Raji (cell line): ENCODE results near the gene HOXC11.

Experiments
- POLR2A ChIP-seq: IDR thresholded peaks from 2 replicates; pipeline ENCODE4 v1.6.1; 2011; ENCODE audit warnings: low read depth, low read length, control low read depth; ENCODE audit not compliant: insufficient read depth

The HOXC11 gene

DNA sequence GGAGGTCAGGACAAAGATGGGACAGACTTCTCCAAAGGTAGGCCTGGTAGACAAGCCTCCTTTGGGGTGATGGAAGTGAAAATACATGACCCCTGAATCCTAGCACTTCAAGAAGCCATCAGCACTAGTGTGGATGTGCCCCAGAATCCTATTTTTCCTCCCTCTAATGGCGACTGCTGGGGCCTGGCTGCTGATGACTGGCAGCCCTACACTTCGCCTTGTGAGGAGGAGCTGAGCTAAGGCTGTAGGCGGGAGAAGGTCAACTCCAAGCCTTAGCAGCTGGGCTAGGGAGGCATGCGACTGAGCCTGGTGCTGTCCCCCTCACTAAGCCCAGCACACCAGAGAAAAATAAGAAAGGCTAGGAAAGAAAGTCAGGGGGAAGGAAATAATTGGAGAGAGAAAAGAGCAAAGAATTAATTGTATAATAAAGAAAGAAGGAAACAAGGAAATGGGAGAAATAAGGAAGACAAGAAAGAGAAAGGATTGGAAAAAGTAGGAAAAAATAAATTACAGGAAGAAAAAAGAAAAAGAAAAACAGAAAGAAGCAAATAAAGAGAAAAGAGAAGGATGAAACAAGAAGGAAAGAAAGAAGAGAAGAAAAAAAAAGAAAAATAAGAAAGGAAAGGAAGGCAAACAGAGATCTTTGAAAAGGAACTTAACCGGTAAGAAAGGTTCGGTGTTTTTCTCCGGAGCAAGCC is 7.3 kb downstream of the HOXC11 start:
- no peak for TF ChIP-seq POLR2A

DNA sequence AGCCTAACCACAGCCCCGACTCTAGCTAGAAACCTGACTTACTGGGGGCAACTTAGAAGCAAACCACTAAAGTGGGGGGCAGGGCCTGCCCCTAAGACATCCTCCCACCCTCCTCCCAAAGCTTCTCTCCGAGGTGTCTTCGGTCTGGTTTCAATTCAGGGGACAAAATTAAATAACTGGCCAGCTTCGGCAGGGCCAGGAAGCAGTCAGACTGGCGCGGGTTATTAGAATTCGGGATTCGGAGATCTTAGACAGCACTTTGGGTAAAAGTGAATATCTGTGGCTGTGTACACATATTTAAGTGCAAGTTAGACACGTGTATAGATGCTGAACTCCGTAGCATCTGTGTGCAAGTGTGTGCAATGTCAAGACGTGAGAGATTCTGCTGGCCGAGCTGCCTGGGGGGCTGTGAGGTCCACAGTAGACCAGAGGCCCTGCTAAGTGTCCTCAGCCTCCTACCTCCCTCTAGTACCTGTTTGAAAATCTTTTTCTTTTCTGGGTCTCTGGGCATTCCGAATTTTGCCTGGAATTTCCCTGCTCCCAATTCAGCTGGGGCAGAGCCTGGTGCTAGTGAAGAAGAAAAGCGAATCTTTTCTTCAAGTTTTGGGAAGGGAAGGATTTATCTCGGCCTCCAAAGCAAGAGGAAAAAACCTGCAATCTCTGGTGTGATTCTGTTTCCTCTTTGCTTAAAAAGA is 8.0 kb downstream of the HOXC11 start:
- TF ChIP-seq POLR2A: no peak

DNA sequence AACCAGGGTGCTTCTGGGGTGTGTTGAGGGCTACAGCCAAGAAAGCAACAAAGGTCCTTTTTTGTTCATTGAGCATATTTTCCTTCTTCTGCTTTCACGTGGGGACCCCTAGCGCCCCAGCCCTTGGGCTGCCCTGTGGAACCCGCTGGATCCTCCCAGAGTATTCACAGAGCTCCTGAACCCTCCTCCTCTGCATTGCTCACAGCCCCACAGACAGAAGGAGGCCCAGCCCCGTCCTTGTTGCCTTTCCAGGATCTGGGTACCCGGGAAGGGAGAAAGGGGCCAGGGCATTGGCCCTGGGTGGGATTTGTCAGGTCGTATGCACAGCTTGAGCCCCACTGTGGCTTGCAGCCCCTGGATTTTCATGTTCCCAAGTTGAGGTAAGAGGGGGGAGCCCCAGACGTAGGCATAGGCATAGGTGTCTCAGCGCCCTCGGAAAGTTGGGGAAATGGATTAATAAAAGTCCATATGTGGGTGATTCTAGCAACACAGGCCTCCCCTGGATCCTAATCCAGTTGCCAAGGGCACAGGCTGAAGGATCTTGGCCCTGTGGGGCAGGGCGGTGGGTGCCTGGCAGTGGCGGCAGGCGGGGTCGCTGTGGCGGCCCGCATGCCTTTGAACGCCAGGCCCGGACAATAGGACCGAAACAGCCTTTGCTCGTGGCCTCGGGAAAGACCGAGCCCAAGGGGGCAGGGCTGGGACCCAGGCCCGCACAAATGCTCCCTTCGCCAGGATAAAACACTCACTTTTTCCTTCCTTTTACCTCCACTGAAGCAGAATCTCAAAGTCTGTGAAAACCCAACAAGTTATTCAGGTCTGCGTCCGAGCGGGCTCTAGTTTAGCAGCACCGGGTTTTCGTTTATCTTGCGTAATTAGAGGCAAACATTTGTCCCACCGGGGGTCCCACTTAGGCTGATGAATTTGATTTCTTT is 9.0 kb downstream of the HOXC11 start:
- no peak for TF ChIP-seq POLR2A

DNA sequence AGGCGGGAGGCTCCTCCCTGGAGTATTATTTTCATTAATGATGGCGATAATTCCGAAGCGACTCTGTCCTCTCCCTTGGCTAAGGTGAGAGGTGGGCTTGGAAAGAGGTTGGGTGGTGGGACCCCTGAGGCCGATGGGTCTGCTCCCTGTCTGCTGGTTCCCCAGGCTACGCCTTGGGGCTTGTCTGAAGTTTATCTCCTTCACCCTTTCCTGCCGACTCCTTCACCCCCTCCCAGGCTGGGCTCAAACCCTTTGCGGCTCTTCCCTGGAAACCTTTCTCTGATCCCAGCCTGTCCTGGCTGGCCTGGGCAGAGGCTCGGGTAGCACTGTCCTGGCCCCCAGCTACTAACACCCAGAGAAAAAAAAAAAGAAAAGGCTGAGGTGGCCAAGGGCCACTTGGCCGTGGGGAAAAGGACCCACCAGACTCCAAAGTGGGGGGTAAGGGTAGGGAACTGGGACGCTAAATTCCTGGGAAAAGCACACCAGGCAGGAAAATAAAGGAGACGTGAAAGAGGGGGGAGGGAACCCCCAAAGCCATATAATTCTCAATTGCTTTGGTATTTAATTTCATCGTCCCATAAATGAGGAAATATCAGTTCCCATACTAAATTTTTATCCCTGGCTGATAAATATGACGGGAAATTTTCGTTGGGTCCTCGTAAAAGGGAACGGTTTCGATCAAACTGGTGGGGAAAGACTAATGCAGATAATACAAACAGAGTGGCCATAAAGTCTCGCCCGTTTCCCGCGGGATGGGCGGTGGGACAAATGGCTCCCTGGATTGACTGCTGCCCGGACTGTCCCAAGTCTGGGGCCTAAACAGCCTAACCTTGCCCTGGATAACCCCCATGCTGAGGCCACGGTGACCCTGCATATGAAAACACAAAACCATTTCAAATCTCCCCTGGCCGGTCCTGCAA is 10.0 kb downstream of the HOXC11 start:
- no peak for TF ChIP-seq POLR2A

DNA sequence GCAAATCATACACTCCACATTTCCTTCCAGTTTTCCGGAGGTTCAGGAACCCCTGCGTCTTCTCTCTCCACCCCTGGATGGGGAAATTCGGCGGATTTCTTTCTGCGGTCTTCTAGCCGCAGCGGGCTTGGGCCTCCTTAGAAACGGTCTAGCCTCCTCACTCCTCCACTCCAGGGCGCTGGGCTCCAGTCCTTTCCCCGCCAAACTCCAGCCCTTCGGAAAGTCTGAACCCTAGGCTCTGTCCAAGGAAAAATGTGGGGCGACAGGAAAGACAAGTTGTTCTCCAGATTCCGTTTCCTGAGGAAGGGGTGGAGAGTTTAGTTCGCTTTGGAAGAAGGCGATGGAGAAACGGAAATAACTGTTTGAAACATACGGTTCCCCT is 10.6 kb downstream of the HOXC11 start:
- TF ChIP-seq POLR2A: no peak

DNA sequence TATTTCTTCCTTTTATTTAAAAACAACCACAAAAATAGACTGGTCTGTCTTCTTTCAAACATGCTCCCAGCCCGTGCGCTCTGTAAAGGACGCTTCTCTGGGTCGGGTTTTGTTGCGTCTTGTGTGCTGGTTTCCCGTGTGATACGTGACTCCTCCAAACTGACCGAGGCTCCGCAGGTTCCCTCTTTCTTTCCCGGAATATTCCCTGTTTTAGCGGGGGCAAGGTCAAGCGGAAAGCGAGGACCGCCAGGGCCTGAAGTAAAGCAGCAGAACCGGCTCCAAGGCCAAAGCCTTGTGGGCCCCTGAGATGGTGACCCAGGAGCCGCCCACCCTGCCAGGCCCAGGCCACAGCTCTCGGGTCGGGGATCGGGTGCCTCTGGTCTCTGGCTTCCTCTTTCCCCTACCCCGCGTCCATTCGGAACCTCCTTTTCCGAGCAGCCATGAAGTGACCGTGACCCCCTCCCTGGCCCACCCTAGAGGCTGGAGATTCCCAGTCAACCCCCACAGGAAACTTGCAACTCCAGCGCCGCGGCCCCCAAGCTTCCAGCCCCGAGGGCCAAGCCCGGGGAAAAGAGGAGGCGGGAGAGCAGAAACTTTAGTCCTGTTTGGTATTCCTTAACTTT is 11.1 kb downstream of the HOXC11 start:
- no peak for TF ChIP-seq POLR2A

DNA sequence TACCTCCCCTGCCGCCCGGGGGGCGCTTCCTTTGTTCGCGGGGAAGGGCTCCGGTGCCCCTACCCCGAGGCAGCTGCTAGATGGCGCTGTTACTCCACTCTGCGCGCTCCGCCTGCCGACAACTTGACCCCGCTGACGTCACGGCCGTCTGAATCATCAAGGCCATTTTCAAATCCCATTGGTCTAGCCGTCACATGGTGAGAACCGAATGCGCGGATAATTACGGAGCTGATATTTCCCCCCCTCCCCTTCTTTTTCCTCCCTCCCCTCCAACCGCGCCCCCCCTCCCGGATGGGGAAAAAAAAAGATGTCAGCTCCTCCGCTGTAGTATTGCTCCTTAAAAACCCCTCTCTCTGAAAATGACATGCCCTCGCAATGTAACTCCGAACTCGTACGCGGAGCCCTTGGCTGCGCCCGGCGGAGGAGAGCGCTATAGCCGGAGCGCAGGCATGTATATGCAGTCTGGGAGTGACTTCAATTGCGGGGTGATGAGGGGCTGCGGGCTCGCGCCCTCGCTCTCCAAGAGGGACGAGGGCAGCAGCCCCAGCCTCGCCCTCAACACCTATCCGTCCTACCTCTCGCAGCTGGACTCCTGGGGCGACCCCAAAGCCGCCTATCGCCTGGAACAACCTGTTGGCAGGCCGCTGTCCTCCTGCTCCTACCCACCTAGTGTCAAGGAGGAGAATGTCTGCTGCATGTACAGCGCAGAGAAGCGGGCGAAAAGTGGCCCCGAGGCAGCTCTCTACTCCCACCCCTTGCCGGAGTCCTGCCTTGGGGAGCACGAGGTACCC is 12.2 kb downstream of the HOXC11 start, which contains the start of gene HOXC10:
Gene HOXC10, plus strand, starts transcription at position 246 of the 791 bp plus-strand sequence. Its CDS starts 114 bp downstream, at position 360.
- no peak for TF ChIP-seq POLR2A

DNA sequence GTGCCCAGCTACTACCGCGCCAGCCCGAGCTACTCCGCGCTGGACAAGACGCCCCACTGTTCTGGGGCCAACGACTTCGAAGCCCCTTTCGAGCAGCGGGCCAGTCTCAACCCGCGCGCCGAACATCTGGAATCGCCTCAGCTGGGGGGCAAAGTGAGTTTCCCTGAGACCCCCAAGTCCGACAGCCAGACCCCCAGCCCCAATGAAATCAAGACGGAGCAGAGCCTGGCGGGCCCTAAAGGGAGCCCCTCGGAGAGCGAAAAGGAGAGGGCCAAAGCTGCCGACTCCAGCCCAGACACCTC is 12.7 kb downstream of the HOXC11 start:
- no peak for TF ChIP-seq POLR2A

DNA sequence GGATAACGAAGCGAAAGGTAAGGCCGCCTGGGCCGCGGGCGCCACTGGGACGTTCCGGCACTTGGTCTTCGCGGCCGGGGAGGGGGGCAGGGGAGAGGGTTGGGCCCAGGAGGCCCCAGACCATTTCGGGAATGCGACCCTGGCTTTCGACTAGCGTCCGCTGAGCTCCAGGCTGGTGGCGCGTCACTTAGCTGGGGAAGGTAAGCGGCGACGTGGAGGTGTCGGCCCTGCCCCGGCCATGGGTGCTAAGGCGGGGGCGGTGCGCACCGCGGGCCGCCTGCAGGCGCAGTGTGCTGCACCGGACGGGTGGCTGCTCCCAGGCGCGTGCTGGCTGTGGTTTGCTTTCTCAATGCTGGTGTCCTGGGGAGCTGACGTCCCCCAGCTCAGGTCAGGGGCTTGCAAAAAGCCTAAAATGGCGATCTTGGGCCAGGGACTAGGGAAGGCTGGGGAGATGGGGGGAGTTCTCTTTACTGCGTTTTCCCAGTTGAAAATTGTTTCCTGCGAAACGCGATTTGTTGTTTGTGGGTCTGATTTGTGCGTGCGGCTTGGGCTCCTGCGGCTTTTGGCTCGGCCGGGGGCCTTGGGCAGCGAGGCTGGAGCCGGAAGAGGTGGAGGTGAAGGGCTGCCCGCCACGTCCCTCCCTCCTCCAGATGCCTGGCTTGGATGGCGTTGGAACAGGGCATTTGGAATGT is 13.2 kb downstream of the HOXC11 start:
- TF ChIP-seq POLR2A: no peak

DNA sequence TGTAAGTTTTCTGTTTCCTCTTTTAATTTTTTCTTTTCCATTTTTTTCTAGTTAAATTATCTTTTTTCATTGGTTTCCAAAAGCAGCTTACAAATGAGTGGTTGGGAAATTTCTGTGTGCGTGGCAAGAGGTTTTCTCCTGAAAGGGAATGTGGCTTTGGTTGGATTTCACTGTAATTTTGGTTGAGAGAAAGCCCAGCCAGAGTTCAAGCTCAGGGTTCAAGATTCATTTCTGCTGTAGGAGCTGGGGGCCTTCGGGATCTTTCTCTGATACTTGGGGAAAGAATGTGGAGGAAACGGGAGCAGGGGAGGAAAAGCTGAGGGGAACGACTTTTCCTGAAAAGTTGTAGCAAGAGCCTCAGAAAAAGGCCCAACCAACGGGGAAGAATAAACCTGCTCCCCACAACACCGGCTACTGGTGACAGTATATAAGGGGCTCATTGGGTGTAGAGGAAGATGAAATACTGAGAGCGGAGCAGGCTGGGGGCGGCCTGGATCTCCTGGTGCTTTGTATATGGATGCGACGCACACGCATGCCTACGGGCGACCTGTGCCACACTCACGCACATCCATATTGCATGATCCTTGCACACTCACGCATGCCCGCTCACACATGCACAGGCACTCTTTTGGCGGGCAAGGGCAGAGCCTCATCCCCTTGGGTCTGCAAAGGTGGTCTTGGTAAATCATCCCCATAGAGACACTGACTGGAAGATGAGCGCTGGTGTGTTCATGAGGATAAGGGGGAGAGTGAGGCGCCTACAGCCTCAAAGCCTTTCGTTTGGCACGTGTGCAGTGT is 14.0 kb downstream of the HOXC11 start:
- no peak for TF ChIP-seq POLR2A

DNA sequence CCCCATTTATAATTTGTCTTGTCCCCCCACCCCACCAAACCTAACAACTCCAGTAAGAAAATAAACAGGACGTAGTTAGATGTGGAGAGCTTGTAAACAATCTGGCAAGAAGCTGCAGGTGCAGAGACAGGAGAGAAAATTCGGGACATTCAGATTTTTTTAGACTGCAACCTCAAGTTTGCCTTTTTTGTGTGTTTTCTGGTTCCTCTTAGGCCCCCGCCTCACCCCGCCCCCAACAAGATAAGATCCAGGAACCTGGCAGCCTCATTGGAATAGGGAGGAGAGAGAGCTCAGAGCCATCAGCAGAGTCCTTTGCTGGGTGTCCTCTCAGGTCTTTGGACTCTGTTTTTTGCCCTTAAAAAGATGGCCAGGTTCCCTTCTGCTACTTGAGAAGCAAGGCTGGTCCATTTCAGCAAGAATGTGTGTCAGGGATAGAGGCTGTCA is 14.9 kb downstream of the HOXC11 start:
- no peak for TF ChIP-seq POLR2A
